GM21717 (cell line): ENCODE data around the gene SYT10.
"Not testable (repeated sequence)": the region's sequence is repeated elsewhere in the genome, so short reads cannot be mapped to it uniquely, and the experiment has no call there.

ENCODE experiments used
- ATAC-seq: cut with Tn5 transposase; IDR thresholded peaks from one replicate; pipeline ENCODE4 v1.9.1; 2021; ENCODE audit warnings: mild to moderate bottlenecking, moderate library complexity; ENCODE audit not compliant: unreplicated experiment

Gene SYT10

DNA sequence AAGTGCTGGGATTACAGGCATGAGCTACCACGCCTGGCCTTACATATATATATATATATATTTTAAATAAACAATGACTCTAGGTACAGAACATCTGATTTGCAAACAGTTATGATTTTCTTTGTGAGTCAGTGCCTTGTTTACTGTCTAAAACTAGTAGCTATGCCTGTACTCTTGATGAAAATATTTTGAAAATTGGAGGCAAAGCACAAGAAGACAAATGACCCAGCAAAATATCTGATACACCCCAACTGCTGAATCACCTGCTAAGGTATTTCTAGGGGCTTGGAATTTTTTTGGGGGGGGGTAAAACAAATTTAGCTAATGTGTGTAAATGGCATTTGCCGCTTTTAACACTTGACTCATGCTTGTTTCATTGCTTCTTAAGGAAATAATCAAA is 69.3 kb downstream of the SYT10 start:
- no peak for ATAC-seq

DNA sequence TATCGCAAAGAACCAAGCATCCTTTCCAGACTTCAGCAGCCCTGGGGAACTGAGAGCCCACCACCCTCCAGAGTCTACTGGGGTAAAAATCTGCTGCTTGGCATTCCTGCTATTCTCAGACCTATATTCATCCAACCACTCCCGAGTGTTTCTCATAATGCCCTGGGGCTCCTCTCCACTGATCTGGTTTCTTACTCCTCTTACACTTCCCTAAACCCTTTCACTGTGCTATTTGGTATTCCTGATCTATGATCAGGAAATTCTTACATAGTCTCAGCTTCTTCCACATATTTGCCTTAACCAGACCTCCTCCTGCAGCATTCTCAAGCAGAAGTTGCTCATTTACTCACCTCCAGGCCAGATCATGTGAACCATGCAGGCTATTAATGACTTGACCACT is 82.4 kb downstream of the SYT10 start:
- no peak for ATAC-seq

DNA sequence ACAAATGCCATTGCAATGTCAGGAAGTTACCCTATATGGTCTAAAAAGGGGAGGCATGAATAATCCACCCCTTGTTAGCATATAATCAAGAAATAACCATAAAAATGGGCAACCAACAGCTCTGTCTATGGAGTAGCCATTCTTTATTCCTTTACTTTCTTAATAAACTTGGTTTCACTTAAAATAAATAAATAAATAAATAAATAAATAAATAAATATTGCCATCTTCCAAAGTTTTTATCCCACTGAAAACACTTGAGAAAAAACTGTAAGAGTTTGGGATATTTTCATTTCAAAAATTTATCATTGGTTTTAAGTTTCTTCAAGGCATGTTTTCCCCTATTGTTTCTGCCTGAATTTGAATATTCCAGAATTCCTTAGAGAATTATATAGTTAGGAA is 89.8 kb downstream of the SYT10 start:
- no peak for ATAC-seq

DNA sequence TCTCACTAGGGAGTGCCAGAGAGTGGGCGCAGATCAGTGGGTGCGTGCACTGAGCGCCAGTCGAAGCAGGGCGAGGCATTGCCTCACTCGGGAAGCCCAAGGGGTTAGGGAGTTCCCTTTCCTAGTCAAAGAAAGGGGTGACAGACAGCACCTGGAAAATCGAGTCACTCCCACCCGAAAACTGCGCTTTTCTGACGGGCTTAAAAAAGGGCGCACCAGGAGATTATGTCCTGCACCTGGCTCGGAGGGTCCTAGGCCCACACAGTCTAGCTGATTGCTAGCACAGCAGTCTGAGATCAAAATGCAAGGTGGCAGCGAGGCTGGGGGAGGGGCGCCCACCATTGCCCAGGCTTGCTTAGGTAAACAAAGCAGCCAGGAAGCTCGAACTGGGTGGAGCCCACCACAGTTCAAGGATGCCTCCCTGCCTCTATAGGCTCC is 107.6 kb downstream of the SYT10 start:
- not testable (repeated sequence) for ATAC-seq

- no peak for ATAC-seq
These were observed 108.7 kb downstream of the SYT10 start for GRCh38 chr12:33330940-33331339.
